ENCODE data around the gene RBM43.

DNA sequence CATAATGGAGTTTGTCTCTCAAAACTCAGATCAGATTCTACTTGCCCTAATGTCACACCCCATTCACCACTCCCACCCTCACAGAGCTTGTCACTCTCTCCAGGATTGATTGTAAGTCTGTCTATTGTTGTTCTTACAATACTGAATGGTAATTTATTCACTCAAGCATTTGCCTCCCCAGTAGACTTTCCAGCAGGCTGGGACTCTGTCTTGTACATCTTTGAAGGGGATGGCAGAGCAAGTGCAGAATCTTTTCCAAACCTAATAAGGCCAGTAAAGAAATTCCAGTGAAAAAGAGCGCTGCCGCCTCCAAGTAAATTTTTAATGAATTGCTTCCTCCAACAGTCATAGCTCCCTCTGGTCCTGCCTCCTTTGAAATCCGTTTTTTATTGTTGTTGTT is 56.9 kb downstream of the RBM43 start:
- TF ChIP-seq CTCF (tag by site-specific recombination; IDR thresholded peaks at IDR 0.05) (no peak), ZNF416 (tag by site-specific recombination; IDR thresholded peaks at IDR 0.05) (no peak), ZNF677 (tag by site-specific recombination; IDR thresholded peaks at IDR 0.05) (no peak)

Data from HEK293 (cell line).